NK-92 (cell line): ENCODE data around the gene CASP9.
"Not testable (repeated sequence)": the region's sequence is repeated elsewhere in the genome, so short reads cannot be mapped to it uniquely, and the experiment has no call there.

Experiments
- DNase-seq: peaks from one replicate; lab custom pipeline; 2025; ENCODE audit not compliant: unreplicated experiment; lab: John Stamatoyannopoulos, UW

CASP9 gene

GRCh38 chr1:15471067-15471466 is 52.9 kb downstream of the CASP9 start:
- not testable (repeated sequence) for DNase-seq

GRCh38 chr1:15469821-15470448 is 54.1 kb downstream of the CASP9 start:
- DNase-seq, result not testable (repeated sequence)

- no peak for DNase-seq
Measured at GRCh38 chr1:15469361-15469760, 54.7 kb downstream of the CASP9 start.

- DNase-seq, result no peak
Measured at GRCh38 chr1:15468145-15468544, 55.9 kb downstream of the CASP9 start.

- not testable (repeated sequence) for DNase-seq
Measured at GRCh38 chr1:15466955-15467625, 56.9 kb downstream of the CASP9 start.

- DNase-seq, result no peak
Measured at GRCh38 chr1:15465674-15466073, 58.3 kb downstream of the CASP9 start.

GRCh38 chr1:15463926-15464322 is 60.1 kb downstream of the CASP9 start:
- DNase-seq, result not testable (repeated sequence)

GRCh38 chr1:15463064-15463800 is 60.8 kb downstream of the CASP9 start:
- DNase-seq, result not testable (repeated sequence)

GRCh38 chr1:15460708-15461095 is 63.3 kb downstream of the CASP9 start:
- DNase-seq, result no peak

- DNase-seq, result no peak
Measured at GRCh38 chr1:15459771-15460707, 64.0 kb downstream of the CASP9 start.

GRCh38 chr1:15458388-15458787 is 65.6 kb downstream of the CASP9 start:
- not testable (repeated sequence) for DNase-seq

- no peak for DNase-seq
Measured at GRCh38 chr1:15457585-15457984, 66.4 kb downstream of the CASP9 start.

GRCh38 chr1:15456313-15456954 is 67.6 kb downstream of the CASP9 start, which contains the start of gene CELA2A:
Gene CELA2A (plus strand): TSS chr1:15456732. CDS start chr1:15456754, 22 bp downstream.
- no peak for DNase-seq

GRCh38 chr1:15455522-15455921 is 68.5 kb downstream of the CASP9 start:
- DNase-seq, result no peak

GRCh38 chr1:15454256-15454655 is 69.8 kb downstream of the CASP9 start:
- DNase-seq, result no peak

GRCh38 chr1:15453734-15454133 is 70.3 kb downstream of the CASP9 start:
- DNase-seq, result no peak

GRCh38 chr1:15452866-15453571 is 71.0 kb downstream of the CASP9 start:
- DNase-seq, result no peak

- no peak for DNase-seq
Measured at GRCh38 chr1:15452216-15452615, 71.8 kb downstream of the CASP9 start.

GRCh38 chr1:15451014-15451722 is 72.8 kb downstream of the CASP9 start:
- DNase-seq, result no peak
